Activated CD4-positive, alpha-beta T cell treated with anti-CD3 and anti-CD28 coated beads, Interleukin-10, Interleukin-2, amounts not matched to agents 100 ng/mL and 50 ng/mL, durations not matched to agents 16 hours and 8 hours (primary cell): ENCODE measurements around the gene VWA3B.
A peak's percentile ranks its signal among the peaks of the same experiment; 100 is the strongest.
"Not testable (repeated sequence)": the region's sequence is repeated elsewhere in the genome, so short reads cannot be mapped to it uniquely, and the experiment has no call there.

Experiments
- DNase-seq: peaks from one replicate; pipeline ENCODE4 v3.0.0-alpha.2; 2020

The VWA3B gene

DNA sequence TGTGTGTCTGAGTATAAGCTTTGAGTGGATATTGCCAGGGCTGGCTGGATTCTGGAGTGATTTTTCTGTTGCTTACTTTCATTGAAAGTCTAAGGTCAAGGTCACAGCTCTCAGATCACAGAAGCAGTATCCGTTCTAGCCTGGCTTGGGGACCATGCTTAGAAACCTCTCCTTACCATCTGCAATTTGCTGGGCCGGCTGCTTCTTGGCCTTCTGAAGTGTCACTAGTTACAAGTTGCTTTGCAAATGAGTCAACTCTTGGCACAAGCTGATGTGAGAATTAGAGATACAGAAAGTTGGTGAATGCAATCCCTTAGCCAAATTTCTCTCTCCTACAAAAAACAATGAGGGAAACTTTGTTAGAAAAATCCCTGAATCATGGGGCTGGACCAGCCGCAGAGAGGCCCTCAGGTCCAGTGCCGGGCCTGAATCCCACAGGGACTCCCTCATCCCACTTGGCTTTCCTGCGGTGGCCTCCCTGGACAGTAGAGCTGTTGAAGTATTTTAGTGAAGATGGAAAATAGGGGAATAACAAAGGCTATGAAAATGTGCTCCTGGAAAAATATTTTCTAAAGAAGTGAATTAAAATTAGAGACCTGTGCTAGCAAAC is 166.6 kb downstream of the VWA3B start:
- no peak for DNase-seq

DNA sequence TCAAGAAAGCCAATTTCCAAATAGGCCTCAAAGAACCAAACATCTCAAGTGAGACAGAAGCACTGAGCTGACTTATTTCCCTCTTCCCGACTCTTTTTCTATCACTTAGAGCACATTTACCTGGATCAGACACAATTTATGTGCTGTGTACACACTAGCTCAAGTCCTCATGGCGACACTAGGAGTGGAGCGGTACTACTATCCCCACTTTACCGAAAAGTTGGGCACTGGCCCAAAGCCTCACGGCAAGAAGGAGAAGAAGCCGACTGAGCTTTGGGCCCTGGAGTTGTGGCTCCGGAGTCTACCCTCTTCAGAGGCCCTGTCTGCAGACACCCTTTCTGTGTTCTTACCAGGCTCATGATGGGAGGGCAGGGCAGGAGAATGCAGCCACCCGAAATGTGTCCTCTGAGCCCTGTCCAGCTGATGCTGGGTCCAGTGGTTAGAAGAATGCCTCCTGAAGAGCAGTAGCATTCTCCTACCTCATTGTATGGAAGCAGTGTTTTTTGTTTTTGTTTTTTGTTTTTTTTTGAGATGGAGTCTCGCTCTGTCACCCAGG is 167.6 kb downstream of the VWA3B start:
- DNase-seq = no peak

DNA sequence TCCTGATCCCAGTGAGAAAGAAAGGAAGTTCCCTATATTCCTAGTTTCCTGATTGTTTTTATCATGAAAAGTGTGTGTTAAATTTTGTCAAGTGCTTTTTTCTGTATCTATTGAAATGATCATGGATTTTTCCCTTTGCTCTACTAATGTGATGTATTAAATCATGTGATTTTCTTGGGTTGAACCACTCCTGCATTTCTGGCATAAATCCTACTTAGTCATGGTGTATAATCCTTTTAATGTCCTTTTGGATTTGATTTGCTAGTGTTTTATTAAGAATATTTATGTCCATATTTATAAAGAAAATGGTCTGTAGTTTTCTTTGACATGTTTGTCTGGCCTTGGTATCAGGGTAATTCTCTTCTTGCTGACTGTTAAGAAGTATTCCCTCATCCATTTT is 171.9 kb downstream of the VWA3B start:
- no peak for DNase-seq

DNA sequence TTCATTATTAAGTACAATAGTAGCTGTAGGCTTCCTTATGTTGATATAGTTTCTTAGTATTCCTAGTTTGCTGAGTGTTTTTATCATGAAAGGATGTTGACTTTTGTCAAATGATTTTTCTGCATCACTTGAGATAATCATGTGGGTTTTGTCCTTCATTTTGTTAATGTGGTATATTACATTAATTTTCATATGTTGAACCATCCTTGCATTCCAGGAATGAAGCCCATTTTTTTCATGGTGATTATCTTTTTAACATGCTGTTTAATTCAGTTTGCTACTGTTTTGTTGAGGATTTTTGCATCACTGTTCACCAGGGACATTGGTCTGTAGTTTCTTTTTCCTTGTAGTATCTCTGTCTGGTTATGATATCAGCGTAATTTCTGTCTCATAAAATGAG is 176.4 kb downstream of the VWA3B start:
- DNase-seq = no peak

DNA sequence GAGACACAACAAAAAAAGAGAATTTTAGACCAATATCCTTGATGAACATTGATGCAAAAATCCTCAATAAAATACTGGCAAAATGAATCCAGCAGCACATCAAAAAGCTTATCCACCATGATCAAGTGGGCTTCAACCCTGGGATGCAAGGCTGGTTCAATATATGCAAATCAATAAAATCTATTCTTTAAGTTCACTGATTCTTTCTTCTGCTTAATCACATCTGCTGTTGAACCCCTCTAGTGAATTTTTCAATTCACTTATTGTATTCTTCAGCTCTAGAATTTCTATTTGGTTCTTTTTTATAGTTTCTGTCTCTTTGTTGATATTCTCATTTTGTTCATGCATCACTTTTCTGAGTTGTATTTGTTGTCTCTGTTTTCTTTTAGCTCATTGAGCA is 181.3 kb downstream of the VWA3B start:
- not testable (repeated sequence) for DNase-seq

DNA sequence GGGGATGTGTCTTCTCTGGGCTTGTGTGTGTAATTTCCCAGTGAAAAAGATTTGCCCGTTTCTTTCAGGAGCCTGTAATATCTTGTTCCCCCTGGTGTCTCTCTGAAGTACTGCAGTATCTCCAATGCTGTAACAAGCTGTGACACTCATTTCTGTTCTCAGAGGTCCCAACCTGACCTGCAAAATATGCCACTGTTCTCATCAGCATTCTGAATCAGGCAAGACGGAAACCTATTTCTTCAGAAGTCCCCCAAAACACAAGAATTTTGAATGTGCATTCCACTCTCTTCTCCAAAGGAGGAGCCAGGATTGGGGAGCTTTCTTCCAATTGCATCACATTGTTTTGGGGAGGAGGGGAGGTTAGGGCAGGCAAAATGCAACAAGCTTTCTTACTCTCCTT is 182.3 kb downstream of the VWA3B start:
- peak; percentile 45 for DNase-seq

DNA sequence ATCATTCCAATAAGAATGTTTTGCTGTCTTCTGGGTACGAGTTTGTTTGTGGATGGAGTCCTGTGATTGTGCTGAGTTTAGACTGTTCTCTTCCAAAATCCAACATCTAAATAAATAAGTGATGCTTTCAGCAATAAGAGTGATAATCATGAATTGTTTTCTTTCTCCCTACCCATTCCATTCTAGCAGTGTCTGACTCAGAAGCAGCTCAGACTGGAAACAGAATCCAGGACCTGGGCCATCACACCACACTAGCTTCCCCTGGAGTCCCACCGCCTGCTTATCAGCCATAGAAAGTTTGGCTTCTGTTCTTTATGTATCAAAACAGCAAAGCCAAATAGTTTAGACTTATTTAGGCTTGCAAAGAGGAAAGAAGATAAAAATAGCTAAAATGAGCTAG is 182.9 kb downstream of the VWA3B start:
- DNase-seq = no peak

DNA sequence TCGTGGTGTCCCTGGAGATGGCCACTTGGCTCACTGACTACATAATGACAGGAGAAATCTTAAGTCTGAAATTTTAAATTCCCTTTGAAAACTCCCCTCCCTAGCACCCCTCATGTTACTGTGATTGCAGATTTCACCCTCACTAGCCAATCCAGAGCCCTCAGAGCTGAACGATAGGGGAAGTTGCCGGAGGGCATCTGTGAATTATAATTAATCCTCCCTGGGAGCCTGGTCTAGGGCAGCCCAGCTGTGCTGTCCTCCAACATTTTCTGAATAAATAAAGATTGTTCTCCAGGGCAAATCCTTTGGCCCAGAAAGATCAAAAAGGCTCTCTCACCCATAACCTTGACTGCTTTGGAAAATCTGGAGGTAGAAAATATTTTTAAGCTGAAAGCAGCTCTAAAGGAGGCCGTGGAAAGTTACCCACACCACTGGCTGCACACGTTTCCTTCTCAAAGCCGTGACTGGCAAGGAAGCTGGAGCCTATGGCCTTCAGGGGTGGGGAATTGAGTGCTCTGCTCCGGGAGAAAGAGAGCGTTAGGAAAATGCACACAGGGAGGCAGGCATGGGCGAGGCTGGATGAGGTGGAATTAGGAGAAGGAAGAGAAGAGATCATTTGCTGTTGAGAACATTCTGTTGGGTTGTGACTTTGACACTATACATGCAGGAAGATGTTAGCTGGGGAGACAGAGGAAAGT is 190.3 kb downstream of the VWA3B start:
- DNase-seq = no peak

DNA sequence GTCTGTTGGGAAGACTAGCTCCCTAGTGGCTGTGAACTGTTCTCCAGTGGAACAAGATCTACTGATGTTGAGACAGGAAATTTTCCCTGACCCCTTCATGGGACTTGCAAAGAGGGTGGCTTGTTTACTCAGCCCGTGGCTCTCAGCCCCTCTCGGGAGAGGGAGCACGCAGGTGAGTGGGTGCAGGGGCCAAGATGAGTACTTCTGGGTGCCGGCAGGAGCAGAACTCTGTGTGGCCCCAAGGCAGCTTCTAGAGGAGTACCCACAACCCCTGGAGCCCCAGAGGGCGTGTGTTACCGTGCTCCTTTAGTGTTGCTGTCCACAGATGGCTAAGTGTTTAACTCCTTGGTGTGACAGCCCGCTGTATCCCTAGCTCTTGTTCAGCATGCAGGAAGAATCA is 191.1 kb downstream of the VWA3B start:
- no peak for DNase-seq

DNA sequence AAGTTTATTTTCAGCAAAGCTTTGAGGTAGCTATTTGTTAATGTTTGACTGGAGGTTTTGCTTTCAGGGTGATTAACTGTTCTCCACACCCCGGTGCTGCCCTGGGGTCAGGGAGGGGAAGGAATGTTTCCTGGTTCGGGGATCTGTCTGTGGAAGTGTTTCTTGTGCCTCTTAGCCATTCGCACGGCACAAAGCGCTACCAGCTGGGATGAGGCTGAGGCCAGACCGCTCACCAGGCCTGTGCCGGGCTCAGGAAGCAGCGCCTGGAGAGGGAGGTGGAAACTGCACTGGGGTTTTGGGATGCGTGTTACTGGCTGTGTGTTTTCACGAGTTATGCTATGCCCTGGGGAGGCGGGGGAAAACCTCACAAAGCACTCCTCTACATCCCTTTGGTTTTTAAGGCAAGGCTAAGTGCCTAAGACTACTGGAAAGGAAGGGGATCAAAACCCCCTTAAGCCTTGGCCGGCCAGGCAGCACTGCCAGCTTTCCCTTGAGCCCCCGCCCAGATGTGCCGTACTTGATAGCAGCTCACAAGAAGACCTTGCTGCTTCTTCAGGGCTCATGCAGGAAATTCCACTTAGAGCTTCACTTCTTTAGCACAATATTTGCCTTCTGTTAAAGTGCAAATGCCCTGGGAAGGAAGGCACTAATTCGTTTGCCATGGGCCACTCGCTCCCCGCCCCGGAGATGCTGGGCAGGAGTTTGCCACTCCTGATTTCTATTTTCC is 193.6 kb downstream of the VWA3B start:
- DNase-seq = no peak

DNA sequence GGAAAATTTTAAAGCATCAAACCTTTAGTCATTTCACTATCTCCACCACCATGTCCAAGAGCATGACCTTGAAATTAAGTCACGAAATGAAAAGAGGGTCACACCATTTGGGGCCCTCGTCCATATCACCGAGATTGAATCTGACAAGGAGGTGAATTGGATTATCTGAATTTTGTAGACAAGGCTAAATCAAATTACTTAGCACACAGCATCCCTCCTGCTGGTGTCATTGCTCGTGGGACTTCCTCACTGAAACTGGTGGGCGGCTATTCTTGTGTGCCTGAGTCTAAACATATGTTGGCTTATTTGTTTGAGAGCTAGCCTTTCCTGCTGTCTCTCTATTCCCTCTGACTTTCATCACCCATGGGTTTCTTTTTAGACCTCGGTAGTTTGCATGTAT is 194.6 kb downstream of the VWA3B start:
- no peak for DNase-seq

DNA sequence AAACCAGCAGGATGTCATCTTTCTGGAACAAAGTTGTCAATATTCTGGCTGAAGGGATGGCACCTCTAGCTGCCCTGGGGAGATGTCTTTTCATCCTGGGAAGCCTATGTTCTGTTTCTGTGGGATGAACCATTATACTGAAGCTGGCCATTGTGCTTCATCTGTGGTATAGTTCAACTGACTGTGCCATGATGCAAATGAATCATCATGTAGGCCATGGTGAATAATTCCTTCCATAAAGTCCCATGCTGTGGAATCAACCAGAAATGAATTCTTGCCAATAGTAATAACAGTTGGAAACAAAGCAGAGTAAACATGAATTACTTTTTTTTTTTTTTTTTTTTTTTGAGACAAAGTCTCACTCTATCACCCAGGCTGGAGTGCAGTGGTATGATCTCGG is 195.1 kb downstream of the VWA3B start:
- DNase-seq = no peak

DNA sequence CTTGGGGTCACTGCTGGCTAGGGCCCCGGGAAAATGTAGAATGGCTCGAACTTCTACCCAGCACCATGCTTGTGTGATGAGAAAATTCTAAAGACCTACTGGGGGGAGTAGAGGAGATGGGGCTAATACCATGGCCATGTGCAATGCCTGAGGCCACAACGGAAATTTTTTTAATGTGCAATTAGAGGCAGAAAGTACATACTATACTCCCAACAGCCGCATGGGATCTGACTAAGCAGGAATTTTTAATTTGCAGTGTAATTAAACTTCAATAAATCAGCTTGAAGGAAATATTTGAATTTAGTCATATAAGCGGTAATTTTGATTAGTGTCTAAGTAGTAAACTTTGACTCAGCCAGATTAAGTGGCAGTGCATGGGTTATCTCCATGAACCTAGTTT is 206.1 kb downstream of the VWA3B start:
- no peak for DNase-seq

DNA sequence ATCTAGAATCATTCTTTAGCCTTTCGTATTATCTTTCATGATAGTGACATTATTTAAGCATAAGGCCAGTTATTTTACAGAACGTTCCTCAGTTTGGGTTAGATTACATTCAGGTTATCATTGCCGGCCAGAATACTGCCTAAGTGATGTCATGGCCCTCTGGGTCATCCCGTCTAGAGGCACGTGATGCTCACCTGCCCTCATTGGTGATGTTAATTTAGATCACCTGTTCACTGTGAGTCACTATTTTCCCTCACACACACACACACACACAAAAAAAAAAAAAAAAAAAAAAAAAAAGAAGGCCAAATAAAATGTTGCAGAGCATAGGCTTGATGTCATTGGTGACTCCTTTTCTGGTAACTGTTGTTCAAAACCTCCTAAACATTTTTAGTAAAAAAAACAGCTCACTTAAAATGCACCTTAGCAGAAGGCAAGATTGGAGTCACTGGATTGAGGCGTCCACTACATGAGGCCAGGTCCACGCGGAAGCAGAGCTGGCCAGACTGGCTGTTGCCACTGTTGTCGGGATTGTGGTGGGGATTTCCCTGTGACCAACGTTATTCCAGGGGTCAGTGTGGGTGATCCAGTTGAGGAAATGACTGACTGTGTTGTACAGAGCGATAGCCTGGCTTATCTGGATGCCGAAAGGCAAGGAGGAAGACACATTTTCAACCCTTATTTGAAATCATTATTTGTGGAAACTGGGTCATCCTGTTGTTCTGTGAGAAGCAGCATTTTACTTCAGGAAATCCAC is 207.1 kb downstream of the VWA3B start:
- no peak for DNase-seq

DNA sequence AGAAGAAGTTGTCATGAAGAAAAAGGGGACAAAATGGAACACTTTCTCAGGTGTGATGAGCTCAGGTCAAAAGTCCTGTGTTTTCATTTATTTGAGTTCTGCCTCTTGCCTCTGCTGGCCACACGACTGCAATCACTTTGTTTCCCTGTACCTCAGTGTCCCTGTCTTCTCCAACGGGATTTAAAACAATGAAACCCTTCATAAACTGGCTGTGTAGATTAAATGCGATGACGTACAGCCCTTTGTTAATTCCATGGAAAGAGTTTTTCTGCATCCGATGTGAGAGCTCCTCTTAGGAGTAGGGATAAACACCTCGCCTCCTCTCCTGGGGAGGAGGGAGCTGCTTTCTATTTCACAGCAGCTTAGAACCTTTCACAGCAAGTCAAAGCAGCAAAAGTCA is 207.7 kb downstream of the VWA3B start:
- DNase-seq = no peak

DNA sequence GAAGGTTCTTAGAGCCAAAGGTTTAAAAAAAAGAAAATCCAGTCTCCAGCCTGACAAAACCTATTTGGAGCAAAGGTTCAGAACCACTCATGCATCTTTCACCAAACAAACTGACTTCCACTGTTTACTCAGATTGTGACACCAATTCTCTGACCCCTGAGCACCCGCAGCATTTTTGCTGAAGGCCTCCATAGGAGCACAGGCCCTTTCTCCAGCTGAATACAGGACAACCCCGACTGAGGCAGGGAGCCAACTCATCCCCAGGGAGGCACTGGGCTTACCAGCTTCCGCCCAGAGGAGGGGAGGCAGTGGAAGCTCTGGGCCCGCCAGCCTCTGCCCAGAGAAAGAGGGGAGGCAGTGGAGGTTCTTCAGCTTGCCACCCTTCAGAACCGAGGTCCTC is 208.3 kb downstream of the VWA3B start:
- DNase-seq = no peak

DNA sequence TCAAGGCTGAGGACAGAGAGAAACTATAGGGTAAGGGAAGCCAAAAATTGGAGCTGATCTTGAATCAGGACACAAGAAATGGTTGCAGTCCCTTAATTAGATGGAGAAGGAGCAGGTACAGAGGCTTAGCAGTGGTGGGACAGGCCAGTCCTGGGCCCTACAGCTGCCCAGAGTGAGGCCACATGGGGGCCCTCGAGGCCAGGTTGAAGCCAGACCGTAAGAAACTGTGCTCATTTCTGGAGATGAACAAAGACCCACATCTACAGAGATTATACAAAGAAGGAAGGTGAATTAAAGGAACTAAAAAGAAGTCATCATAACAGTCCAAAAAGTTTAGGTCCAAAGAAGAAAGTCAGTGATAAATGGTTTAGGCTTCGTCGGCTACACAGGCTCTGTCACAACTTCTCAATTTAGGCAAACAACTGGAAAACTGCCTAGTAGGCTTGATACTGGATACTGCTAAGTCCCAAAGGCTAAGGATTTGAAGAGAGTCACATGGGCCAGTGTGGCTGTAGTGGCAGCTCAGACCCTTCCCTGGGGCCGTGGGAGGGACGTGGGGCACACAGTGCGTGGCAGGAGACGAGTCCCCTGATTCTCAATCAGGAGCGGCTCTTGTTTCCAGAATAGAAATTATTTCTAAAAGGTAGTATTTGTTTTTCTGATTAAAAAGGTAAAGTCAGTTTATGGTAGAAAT is 208.9 kb downstream of the VWA3B start:
- DNase-seq = no peak

DNA sequence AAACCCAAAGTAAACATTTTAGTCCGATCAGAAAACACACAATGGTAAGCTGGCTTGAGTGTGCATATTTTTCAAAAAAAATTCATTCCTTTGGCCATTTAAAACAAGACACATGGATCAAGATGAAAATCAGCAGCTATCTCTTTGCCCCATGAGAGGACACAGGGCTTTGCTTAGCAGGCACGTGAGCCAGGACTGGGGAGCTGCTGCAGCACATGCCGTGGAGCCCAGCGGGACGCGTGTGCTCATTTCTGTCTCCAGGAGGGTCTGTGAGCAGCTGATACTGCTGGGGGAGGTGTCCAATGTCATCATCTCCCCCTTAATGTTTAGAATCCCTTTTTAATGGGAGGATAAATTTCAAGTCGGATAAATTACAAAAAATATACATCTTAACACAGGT is 209.5 kb downstream of the VWA3B start:
- DNase-seq = no peak

DNA sequence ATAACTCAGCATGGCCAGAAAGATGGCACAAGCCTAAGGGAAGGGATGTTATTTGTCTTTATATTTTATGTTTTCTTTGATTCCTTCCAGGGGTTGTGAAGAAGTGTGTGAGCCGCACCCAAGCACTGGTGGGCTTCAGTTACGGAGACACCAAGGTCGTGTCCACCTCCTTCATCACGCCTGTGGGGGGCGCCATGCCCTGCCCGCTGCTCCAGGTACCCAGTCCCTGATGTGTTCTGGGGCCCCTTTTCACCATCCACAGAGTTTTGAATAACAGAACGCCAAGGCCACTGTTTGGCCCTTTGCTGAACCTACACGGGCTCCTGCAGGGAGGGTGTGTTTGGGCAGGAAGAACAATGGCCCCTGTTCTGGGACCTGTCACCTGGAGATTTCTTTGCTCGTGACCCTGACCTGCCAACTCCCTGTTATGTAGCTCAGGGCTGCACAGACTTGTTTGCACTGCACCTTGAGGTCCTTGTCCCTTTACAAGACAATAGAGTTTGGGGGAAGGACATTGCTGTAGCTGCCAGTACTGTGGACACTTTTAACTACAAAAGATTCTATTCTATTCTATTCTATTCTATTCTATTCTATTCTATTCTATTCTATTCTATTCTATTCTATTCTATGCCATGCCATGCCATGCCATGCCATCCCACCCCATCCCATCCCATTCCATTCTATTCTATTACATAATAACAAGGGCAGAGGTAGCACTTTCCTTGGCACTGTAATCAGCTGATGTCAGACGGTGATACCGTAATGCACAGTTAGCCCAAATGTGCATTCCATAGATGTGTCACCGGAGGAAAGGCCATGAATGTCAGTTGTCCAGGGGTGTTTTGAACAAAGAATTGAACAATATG is 211.1 kb downstream of the VWA3B start:
- DNase-seq = no peak

DNA sequence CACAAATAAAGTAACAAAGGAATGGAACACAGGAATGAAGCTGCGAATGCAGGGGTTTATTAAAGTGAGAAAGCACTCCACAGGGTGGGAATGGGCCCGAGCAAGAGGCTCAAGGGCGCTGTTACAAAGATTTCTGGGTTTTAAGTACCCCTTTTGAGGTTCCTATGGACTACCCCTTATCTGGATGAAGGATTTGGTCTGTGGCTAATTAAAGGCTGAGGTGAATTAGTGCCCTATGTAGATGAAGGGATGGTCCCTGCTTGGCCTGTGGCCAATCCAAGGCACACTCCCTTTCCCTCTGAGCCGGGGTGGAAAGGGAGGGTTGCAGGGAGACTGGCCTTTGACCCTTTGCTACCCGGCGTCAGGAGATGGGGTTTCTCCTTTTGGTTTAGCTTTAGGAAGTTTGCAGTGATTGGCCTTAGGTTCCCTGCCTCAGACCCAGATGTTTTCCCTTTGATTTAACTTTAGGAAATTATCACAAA is 211.8 kb downstream of the VWA3B start:
- DNase-seq = no peak

DNA sequence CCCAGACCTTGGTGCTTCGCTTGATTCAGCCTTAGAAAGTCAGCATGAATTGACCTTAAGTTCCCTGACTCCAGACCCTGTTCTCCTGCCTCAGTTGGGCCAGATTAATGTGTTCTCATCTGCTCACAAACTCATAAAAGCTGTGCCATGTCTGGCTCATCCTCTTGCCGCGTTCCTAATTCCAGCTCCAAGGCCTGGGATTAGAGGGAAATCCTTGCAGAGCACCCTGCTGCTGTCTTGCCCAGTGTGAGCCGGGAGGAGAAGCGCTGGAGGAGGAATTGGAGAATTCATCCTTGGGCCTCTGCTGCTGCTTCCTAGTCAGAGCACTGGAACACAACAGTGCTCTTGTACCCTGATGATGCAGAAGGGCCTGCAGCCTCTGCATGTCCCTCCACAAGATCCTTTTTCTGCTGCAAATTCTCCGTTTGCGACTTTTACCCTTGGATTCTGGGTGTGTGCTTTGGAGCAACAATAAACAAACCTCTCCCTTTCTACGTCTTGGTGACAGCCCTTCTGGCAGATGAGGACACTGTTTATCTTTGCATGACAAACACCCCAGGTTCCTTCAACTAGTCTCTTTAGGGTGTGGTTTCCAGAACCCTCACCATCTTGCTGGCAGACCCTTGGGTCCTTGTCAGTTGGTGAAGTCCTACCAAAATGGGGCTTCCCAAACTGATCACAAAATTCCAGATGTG is 212.4 kb downstream of the VWA3B start:
- no peak for DNase-seq
